ENCODE measurements around the gene NFYC.

NFYC gene

GRCh38 chr1:40756523-40756922 is 65.0 kb downstream of the NFYC start:
- TF ChIP-seq, protein P1, sequence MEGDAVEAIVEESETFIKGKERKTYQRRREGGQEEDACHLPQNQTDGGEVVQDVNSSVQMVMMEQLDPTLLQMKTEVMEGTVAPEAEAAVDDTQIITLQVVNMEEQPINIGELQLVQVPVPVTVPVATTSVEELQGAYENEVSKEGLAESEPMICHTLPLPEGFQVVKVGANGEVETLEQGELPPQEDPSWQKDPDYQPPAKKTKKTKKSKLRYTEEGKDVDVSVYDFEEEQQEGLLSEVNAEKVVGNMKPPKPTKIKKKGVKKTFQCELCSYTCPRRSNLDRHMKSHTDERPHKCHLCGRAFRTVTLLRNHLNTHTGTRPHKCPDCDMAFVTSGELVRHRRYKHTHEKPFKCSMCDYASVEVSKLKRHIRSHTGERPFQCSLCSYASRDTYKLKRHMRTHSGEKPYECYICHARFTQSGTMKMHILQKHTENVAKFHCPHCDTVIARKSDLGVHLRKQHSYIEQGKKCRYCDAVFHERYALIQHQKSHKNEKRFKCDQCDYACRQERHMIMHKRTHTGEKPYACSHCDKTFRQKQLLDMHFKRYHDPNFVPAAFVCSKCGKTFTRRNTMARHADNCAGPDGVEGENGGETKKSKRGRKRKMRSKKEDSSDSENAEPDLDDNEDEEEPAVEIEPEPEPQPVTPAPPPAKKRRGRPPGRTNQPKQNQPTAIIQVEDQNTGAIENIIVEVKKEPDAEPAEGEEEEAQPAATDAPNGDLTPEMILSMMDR (IDR thresholded peaks at IDR 0.05; ENCODE audit: low read depth, low read length): no peak

GRCh38 chr1:40757084-40757483 is 65.6 kb downstream of the NFYC start:
- no peak overlapping the region for H3K4me3 ChIP-seq (ENCODE audit: low read depth, low read length)

More at GRCh38 chr1:40756523-40756922, 65.0 kb downstream of the NFYC start:
- no peak overlapping the region for H3K4me3 ChIP-seq (ENCODE audit: low read depth, low read length)

DNA sequence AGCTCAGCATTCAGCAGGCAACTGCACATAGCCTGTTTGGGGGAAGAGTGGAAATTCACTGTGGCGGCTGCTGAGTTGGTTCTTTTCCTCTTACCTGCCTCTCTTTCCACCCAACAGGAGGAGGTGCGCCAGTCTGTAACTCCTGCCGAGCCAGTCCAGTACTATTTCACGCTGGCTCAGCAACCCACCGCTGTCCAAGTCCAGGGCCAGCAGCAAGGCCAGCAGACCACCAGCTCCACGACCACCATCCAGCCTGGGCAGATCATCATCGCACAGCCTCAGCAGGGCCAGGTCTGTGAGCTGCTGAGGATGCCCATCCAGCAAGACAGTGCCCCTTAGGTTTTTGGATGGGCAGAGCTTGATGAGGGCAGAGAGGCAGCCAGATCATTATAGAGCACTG is 66.5 kb downstream of the NFYC start:
- TF ChIP-seq, protein P1 (IDR thresholded peaks at IDR 0.05; ENCODE audit: low read depth, low read length): no peak
- no peak overlapping the region for H3K4me3 ChIP-seq (ENCODE audit: low read depth, low read length)

More at GRCh38 chr1:40757084-40757483, 65.6 kb downstream of the NFYC start:
- TF ChIP-seq, protein P1 (IDR thresholded peaks at IDR 0.05; ENCODE audit: low read depth, low read length): no peak

- H3K4me3 ChIP-seq (ENCODE audit: low read depth, low read length): no peak overlapping the region
- TF ChIP-seq, protein P1 (IDR thresholded peaks at IDR 0.05; ENCODE audit: low read depth, low read length): no peak
Observed at GRCh38 chr1:40758578-40759343, 67.3 kb downstream of the NFYC start.

DNA sequence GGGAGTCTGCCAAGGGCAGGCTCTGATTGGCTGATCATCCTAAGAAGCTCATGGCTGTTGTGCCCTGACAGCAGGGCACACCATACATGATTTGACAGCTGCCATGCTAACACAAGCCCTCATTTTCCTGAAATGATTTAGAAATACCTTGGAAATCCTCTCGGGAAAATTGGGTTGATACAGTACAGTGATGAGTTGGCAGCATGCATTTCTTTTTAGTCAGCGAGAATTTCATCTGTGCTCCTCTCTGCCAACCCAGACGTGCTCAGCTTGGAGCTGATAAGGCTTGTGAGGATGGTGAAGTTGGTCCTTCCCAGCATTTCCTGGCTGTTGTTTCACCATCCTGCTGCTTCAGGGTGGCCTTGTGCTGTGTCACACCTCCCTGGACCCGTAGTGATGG is 69.5 kb downstream of the NFYC start:
- no peak overlapping the region for H3K4me3 ChIP-seq (ENCODE audit: low read depth, low read length)
- TF ChIP-seq, protein P1 (IDR thresholded peaks at IDR 0.05; ENCODE audit: low read depth, low read length): no peak

DNA sequence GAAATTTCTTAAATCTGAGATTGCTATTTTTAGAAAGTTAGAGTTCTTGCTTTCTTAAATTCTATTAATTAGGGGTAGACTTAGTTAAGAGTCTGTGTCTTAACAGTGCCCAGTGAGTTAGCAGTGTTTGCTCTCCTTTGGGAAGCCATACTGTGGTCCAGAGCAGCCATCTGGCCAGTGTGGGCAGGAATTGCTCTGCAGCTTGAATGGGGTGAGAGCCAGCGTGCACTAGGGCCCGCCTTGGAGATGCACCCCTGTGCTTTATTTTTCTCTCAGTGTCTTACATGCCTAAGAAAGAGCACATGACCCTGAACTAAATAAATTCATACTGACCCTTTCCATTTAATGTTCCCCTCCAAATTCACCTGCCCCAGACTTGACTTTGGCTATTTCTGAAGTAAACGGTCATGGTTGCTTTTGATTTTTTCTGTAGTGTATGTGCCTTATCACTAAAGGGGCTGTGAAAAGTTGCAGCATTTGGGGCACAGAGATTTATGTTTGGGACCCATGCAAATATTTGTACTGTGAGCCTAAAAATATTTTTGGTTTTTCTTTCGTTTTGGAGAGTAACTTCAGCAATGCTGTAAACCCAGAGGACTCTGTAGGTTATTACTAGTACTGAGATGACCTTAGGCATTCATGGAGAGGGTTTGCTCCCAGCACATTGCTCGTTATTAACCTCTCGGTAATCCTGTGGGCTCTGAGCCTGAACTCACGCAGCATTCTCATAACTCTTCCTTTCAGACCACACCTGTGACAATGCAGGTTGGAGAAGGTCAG is 70.8 kb downstream of the NFYC start:
- no peak overlapping the region for H3K4me3 ChIP-seq (ENCODE audit: low read depth, low read length)
- TF ChIP-seq, protein P1 (IDR thresholded peaks at IDR 0.05; ENCODE audit: low read depth, low read length): no peak

Data from WI38 (cell line).